ENCODE measurements around the gene FSHR. TPM values are rescaled to one million over a fixed set of nuclear protein-coding genes. Genes with fewer than 3 reads are reported as not detected.

The FSHR gene
- total RNA-seq, 1 donor from 2014 or later, result not detected

DNA sequence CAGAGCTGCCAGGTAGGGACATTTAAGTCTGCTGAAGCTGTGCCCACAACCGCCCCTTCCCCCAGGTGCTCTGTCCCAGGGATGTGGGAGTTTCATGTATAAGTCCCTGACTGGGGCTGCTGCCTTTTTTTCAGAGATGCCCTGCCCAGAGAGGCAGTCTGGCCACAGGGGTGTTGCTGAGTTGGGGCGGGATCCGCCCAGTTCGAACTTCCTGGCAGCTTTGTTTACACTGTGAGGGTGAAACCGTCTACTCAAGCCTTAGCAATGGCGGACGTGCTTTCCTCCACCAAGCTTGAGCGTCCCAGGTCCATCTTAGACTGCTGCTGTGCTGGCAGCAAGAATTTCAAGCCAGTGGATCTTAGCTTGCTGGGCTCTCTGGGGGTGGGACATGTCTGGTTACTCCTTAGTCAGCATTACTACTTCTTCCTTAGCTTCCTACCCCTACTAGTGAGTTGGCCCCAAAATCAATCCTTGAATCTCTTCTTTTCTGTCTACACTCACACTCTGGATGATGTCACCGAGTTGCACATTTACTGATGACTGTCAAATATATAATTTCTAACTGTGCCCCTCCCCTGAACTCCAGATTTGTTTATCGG, 31.8 kb upstream of the FSHR start:
- H3K36me3 ChIP-seq (ENCODE audit: control insufficient read depth, insufficient read depth, low read length), result no peaks in the 10 kb centered on the region
- H3K27me3 ChIP-seq (ENCODE audit: control insufficient read depth, insufficient read depth, low read length), result no peaks in the 10 kb centered on the region
- FAIRE-seq (no peak), DNase-seq (ENCODE audit: low read depth) (no peak)
- TF ChIP-seq, protein P1, sequence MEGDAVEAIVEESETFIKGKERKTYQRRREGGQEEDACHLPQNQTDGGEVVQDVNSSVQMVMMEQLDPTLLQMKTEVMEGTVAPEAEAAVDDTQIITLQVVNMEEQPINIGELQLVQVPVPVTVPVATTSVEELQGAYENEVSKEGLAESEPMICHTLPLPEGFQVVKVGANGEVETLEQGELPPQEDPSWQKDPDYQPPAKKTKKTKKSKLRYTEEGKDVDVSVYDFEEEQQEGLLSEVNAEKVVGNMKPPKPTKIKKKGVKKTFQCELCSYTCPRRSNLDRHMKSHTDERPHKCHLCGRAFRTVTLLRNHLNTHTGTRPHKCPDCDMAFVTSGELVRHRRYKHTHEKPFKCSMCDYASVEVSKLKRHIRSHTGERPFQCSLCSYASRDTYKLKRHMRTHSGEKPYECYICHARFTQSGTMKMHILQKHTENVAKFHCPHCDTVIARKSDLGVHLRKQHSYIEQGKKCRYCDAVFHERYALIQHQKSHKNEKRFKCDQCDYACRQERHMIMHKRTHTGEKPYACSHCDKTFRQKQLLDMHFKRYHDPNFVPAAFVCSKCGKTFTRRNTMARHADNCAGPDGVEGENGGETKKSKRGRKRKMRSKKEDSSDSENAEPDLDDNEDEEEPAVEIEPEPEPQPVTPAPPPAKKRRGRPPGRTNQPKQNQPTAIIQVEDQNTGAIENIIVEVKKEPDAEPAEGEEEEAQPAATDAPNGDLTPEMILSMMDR (IDR thresholded peaks at IDR 0.05; ENCODE audit: insufficient read depth, low read length, severe bottlenecking), result no peak
- H3K4me3 ChIP-seq (ENCODE audit: low read depth, low read length), result no peak overlapping the region

DNA sequence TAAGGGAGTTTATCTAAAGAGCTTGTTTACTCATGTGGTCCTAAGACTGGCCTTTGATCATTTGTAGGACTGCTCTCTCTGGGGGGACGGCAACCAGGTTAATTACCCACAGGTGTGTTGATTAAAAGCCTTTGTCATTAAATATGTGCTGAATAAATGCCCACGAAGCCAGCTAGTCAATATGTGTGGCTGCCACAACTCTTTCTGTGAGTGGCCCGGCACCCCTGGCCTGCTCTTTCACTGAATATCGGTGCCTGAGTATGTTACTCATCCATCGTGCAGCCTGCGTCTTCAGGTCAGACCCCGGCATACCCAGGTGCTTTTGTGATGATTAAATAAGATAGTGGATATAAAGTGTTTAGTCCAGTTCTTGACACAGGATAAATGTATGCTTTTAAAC, 24.3 kb upstream of the FSHR start:
- no peak for FAIRE-seq
- TF ChIP-seq, protein P1 (IDR thresholded peaks at IDR 0.05; ENCODE audit: insufficient read depth, low read length, severe bottlenecking), result no peak
- Histone ChIP-seq H3K4me3 (ENCODE audit: low read depth, low read length) (no peak overlapping the region), H3K36me3 (ENCODE audit: control insufficient read depth, insufficient read depth, low read length) (no peaks in the 10 kb centered on the region), H3K27me3 (ENCODE audit: control insufficient read depth, insufficient read depth, low read length) (no peaks in the 10 kb centered on the region)
- no peak for DNase-seq (ENCODE audit: low read depth)

DNA sequence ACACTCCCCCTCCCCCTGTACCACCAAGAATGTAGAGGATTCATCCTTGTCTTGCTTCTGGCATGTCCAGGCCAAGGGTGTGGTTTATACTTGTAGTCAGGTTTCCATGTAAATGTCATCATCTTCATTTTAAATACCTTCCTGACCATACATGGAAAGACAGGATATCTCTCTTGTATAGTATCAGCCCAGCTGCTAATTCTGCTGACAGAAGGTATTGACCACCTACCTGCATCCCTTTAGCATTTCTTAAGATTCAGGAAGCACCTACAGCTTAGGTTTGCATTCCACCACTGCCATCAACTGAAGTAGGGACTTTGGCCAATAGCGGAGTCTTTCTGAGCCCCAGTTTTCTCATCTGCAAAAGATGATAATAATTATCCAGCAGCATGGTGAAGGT, 22.9 kb upstream of the FSHR start:
- TF ChIP-seq, protein P1 (IDR thresholded peaks at IDR 0.05; ENCODE audit: insufficient read depth, low read length, severe bottlenecking), result no peak
- Histone ChIP-seq H3K36me3 (ENCODE audit: control insufficient read depth, insufficient read depth, low read length) (no peaks in the 10 kb centered on the region), H3K4me3 (ENCODE audit: low read depth, low read length) (no peak overlapping the region), H3K27me3 (ENCODE audit: control insufficient read depth, insufficient read depth, low read length) (no peaks in the 10 kb centered on the region)
- DNase-seq (ENCODE audit: low read depth) (no peak), FAIRE-seq (no peak)

GRCh38 chr2:49175831-49176230, 21.5 kb upstream of the FSHR start:
- DNase-seq (ENCODE audit: low read depth) (no peak), FAIRE-seq (no peak)
- H3K36me3 ChIP-seq (ENCODE audit: control insufficient read depth, insufficient read depth, low read length), result no peaks in the 10 kb centered on the region
- TF ChIP-seq, protein P1 (IDR thresholded peaks at IDR 0.05; ENCODE audit: insufficient read depth, low read length, severe bottlenecking), result no peak
- no peak overlapping the region for H3K4me3 ChIP-seq (ENCODE audit: low read depth, low read length)
- no peaks in the 10 kb centered on the region for H3K27me3 ChIP-seq (ENCODE audit: control insufficient read depth, insufficient read depth, low read length)

DNA sequence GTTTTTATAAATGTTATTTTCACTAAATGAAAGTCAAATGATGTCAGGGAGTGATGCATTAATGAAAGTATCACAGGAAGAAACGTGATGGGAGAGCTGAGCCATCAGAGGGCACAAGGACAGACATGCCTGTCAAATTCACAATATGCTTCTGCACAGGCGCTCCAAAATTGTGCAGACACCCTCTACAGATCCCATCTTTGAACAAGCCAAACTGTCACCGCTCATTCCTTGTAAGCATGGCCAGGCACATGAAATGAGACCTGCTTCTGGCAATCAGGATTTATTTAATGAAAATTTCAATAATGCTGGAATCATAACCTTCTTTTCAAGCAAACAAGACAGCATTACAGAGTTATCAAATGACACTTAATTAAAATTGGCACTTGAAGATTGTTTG, 20.4 kb upstream of the FSHR start:
- DNase-seq (ENCODE audit: low read depth), result no peak
- Histone ChIP-seq H3K4me3 (ENCODE audit: low read depth, low read length) (no peak overlapping the region), H3K27me3 (ENCODE audit: control insufficient read depth, insufficient read depth, low read length) (no peaks in the 10 kb centered on the region), H3K36me3 (ENCODE audit: control insufficient read depth, insufficient read depth, low read length) (no peaks in the 10 kb centered on the region)
- TF ChIP-seq, protein P1 (IDR thresholded peaks at IDR 0.05; ENCODE audit: insufficient read depth, low read length, severe bottlenecking), result no peak
- no peak for FAIRE-seq

DNA sequence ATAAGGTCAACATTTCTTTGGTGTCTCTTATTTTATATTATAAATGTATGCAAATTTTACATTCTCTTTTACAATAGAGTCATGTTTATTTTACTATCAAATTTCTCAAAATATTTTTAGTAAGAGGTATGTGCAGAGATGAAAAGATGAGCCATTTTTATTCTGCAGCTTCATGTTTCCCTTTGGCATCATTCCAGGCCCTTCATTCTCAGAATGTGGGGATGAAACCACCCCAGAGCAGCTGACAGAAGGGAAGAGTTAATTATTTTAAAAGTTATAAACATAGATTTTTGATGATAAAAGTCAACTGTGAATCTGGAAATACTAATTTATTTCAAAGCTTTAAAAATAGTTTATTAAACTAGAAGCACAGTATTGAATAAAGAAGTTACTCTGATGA, 12.8 kb upstream of the FSHR start:
- Histone ChIP-seq H3K4me3 (ENCODE audit: low read depth, low read length) (no peak overlapping the region), H3K36me3 (ENCODE audit: control insufficient read depth, insufficient read depth, low read length) (no peaks in the 10 kb centered on the region), H3K27me3 (ENCODE audit: control insufficient read depth, insufficient read depth, low read length) (no peaks in the 10 kb centered on the region)
- DNase-seq (ENCODE audit: low read depth), result no peak
- no peak for FAIRE-seq
- TF ChIP-seq, protein P1 (IDR thresholded peaks at IDR 0.05; ENCODE audit: insufficient read depth, low read length, severe bottlenecking), result no peak
